Endometrial microvascular endothelial cells (primary cell): ENCODE measurements around the gene ZNF892. TPM values are rescaled to one million over a fixed set of nuclear protein-coding genes. Genes with fewer than 3 reads are reported as not detected.
"Not testable (repeated sequence)": the region's sequence is repeated elsewhere in the genome, so short reads cannot be mapped to it uniquely, and the experiment has no call there.

Source experiments
- in situ Hi-C: cut with HindIII; loops from 2 replicates; pipeline ENCODE4 v1.10.0; 2017; ENCODE audit warnings: low sequenced_read_pairs, low pct_unique_long_range_greater_than_20kb; ENCODE audit errors: inconsistent ontology term
- total RNA-seq: library from RNA; depleted of rRNA; stranded (reverse); fragments of >200 nt; gene quantifications from one replicate; pipeline ENCODE4 v1.2.3, GENCODE V29; 2015; ENCODE audit errors: inconsistent ontology term

ZNF892 gene
- total RNA-seq, 1 donor from 2014 or later: 0.46 TPM

DNA sequence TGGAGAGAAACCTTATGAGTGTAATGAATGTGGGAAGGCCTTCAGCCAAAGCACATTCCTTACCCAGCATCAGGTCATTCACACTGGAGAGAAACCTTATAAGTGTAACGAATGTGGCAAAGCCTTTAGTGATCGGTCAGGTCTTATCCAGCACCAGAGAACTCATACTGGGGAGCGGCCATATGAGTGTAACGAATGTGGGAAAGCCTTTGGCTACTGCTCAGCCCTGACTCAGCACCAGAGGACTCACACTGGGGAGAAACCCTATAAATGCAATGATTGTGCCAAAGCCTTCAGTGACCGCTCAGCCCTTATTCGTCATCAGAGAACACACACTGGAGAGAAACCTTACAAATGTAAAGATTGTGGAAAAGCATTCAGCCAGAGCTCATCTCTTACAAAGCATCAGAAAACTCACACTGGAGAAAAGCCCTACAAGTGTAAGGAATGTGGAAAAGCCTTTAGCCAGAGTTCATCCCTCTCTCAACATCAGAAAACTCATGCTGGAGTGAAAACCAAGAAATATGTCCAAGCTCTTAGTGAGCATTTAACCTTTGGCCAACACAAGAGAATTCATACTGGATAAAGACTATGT is 7.8 kb downstream of the ZNF892 start:
- in situ Hi-C loops: no loop called here

DNA sequence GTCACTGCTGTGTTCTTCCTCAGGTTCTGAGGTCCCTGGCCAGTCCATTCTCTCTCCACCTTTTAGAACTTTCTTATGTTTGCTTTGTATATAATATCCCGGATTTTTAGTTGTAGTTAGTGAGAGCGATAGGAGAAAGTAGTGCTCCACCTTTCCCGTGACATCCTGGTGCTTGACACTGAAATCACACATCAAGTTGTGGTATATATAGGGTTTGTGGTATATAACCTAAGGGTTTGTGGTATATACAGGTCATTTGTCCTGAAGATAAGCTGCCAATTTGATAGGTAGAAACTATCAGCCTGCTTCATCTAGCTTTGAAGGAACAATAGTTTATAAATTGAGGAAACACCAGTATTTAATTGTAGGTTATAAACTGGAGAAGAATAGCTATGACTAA is 13.1 kb downstream of the ZNF892 start:
- in situ Hi-C loops: no loop called here

DNA sequence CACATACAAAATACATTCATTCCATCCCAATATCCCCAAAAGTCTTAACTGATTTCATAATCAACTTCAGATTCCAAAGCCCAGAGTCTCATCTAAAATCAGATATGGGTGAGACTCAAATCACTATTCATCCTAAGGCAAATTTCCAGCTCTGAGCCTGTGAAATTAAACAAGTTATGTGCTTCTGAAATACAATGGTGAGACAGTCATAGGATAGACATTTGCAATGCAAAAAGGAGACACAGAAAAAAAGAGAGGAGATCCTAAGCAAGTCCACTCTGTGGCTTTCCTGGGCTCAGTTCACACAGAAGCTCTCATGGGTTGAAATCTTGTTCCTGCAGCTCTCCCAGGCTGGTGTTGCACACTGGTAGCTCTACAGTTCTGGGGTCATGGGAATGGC is 18.3 kb downstream of the ZNF892 start:
- in situ Hi-C loops: no loop called here

DNA sequence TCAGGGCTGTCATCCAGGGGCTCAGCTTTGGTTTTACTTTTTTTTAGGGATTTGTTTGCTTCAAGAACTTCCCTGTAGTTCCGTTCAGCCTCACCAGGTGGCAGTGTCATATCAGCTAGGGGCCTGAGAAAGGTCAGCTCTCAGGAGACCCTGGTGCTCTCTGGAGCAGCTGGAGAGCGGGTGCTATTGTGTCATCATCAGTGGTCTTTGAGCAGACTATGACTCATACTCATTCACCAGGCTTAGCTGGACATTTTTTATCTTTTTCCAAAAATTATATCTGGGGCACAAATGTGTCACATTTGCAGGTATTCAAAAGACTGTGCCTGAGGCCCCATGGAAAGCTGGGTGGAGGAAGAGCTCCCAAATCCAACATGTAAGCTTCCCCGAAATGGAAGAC is 24.4 kb downstream of the ZNF892 start:
- in situ Hi-C loops: no loop called here

DNA sequence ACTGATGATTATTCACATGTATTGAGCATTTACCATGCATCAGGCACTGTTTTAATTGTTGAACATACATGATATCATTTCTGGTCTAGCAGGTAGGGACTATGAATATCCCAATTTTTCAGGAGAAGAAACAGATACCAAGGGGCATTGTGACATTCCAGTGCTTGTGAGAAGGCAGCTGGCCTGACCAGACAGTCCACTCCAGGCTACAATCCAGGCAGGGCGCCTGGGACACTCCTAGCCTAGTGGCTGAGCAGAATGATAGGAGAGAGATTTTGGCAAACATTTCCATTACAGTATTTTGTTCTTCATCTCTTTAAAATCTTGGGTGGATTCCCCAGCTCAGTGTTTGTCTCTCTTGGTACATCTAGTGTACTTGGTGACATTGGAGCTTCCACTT is 24.9 kb downstream of the ZNF892 start:
- in situ Hi-C loops: no loop called here

DNA sequence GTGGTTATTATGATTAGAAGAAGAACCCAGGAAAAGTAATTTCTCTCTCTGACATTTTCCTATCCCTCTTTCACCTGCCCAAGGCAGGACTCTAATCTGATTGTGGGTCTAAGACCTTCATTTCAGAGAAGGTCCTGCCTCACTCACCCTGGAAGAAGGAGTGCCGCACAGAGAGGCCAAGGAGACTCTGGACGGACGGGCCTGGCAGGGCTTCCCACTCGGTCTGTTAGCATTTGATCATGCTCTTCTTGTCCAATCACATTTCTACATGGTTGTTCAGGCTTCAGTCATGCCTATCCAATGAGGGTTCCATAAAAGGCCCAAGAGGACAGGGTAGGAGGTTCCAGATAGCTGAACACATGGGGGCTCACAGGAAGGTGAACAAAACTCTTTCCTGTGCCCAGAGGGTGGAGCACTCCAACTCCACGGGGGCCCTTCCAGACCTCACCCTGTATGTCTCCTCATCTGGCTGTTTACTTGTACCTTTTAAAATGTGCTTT is 27.0 kb downstream of the ZNF892 start:
- in situ Hi-C loops: no loop called here

DNA sequence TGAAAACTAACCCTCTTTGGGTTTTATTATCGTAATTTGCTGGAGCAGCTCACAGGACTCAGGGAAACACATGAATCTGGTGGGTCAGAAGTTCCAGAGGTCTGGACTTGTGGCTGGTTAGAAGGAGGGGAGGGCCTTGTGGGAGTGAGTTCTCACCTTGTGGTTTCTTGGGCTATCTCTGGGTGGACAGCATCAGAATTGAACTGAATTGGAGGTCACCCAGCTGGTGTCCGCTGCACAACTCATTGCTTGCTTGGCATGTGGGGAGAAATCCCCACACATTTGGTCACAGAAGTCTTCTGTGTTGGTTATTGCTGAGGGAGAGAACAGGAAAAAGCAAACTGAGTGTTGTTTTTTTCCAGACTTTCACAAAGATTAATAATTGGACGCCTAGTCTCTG is 27.5 kb downstream of the ZNF892 start:
- in situ Hi-C loops: no loop called here

DNA sequence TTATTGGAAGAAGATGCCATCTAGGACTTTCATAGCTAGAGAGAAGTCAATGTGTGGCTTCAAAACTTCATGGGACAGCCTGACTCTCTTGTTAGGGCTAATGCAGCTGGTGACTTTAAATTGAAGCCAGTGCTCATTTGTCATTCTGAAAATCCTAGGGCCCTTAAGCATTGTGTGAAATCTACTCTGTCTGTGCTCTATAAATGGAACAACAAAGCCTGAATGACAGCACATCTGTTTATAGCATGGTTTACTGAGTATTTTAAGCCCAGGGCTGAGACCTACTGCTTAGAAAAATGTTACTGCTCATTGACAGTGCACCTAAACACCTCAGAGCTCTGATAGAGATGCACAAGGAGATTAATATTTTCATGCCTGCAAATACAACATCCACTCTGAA is 30.8 kb downstream of the ZNF892 start:
- in situ Hi-C loops: no loop called here

DNA sequence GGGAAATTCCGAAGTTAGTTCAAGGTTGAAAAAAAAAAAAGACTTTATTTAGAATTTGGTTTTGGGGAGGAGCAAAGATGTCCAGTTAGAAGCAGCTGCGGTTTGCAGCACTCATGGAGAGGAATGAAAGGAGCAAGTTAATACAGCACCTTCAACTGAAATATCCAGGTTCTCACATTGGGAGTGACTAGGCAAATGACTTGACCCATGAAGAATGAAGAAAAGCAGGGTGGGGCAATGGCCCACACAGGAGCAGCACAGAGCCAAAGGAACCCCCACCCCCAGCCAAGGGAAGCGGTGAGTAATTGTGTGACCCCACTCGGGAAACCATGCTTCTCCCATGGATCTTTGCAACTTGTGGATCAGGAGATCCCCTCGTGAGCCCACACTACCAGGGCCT is 32.8 kb downstream of the ZNF892 start:
- in situ Hi-C loops: no loop called here

DNA sequence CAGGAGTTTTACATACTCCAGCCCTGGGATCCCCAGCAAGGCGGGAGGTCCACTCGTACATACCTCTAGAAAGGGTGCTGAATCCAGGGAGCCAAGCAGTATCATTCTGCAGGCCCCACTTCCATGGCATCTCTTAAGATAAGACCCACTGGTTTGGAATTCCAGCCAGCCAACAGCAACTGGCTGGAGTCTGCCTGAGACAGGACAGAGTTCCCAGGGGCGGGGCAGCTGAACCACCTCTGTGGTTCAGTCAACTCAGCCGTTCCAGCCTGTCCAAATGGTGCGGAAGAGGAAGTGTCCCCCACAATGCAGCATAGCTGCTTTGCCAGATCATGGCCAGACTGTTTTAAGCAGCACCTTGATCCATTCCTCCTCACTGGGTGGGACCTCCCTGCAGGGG is 33.2 kb downstream of the ZNF892 start:
- in situ Hi-C loops: no loop called here

DNA sequence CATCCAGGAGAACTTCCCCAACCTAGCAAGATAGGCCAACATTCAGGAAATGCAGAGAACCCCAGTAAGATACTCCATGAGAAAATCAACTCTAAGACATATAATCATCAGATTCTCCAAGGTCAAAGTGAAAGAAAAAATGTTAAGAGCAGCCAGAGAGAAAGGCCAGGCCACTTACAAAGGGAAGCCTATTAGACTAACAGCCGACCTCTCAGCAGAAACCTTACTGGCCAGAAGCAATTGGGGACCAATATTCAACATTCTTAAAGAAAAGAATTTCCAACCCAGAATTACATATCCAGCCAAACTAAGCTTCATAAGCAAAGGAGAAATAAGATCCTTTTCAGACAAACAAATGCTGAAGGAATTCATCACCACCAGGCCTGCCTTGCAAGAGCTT is 34.8 kb downstream of the ZNF892 start:
- in situ Hi-C loops: not testable (repeated sequence)

Other genes starting within 250 kb of the ZNF892 start
- not detected for gene MAL, start 181.8 kb upstream of the ZNF892 start, total RNA-seq
- gene MRPS5, start 85.7 kb upstream of the ZNF892 start, total RNA-seq: 36.3 TPM
- gene ZNF514, start 47.7 kb upstream of the ZNF892 start, total RNA-seq: 16.5 TPM
- gene ZNF2, start 41.7 kb upstream of the ZNF892 start, total RNA-seq: 8.0 TPM
- gene PROM2, start 66.9 kb downstream of the ZNF892 start, total RNA-seq: not detected
- gene KCNIP3, start 89.8 kb downstream of the ZNF892 start, total RNA-seq: not detected
- gene FAHD2A, start 195.2 kb downstream of the ZNF892 start, total RNA-seq: 35.2 TPM